BJ (cell line): ENCODE results near the gene SMYD1. TPM values are rescaled to one million over a fixed set of nuclear protein-coding genes. Genes with fewer than 3 reads are reported as not detected.

Experiments used
- CTCF ChIA-PET: fragments of 350-600 bp; formaldehyde crosslinking; extraction: SDS; loops from one replicate; lab custom pipeline; 2021; ENCODE audit warnings: antibody characterized with exemption, inconsistent platforms; lab: Yijun Ruan, JAX
- POLR2A ChIA-PET: fragments of 300-600 bp; sonication (Branson Sonifier 250); formaldehyde crosslinking; extraction: SDS; loops from one replicate; lab custom pipeline; 2021; ENCODE audit warnings: antibody characterized with exemption; lab: Charles Lee
- DNase-seq: peaks from one replicate; pipeline ENCODE4 v3.0.0-alpha.2; 2011; ENCODE audit warnings: low read depth
- H3K27me3 ChIP-seq: 2 replicates; pipeline ENCODE4 v1.6.0; 2011; ENCODE audit warnings: low read length; ENCODE audit not compliant: control insufficient read depth, insufficient read depth
- H3K36me3 ChIP-seq: 2 replicates; pipeline ENCODE4 v1.5.1; 2011; ENCODE audit warnings: low read length; ENCODE audit not compliant: control insufficient read depth, insufficient read depth
- H3K4me3 ChIP-seq: 2 replicates; pipeline ENCODE4 v1.5.1; 2011; ENCODE audit warnings: low read depth, mild to moderate bottlenecking, control low read depth, low read length
- CTCF ChIP-seq: IDR thresholded peaks from 2 replicates; pipeline ENCODE4 v1.5.1; 2011; ENCODE audit warnings: low read depth, mild to moderate bottlenecking, control low read depth, inconsistent platforms, low read length, moderate library complexity; ENCODE audit not compliant: insufficient read depth
- polyA plus RNA-seq: library from polyadenylated mRNA; depleted of rRNA; stranded (reverse); fragments of >200 nt; gene quantifications from 2 replicates; pipeline ENCODE4 v1.2.3, GENCODE V29; 2011

SMYD1 gene
- polyA plus RNA-seq, 1 experiment: not detected

DNA sequence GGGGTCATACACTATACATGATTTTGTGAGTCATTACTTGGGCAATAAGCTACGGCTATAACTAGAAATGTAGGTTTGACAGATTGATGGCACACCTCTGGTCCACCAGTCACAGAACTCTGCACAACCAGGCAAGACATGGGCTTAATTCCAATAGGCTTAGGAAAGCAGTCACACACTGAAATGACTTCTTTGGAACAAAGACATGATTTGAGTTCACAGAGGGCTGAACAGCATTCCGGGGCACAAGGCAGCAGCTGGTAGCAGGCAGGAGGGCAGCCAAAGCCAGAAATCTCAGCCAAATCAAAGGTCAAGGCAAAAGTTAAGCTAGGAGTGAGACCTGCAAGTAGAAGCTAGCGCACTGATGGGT lies 32.8 kb downstream of the SMYD1 start:
- ChIA-PET CTCF (interaction anchor here (1.3 kb wide), 1 partner anchor 40 kb away, joined by 4 read pairs; no protein-coding TSS in a partner anchor), POLR2A (no interaction called here)
- H3K4me3 ChIP-seq: no peak overlapping the region
- no peaks in the 10 kb centered on the region for H3K36me3 ChIP-seq
- TF ChIP-seq CTCF: no peak
- DNase-seq: no peak
- H3K27me3 ChIP-seq: peaks cover 1% of the 10 kb centered on the region

- H3K4me3 ChIP-seq: no peak overlapping the region
- no peaks in the 10 kb centered on the region for H3K27me3 ChIP-seq
- ChIA-PET POLR2A (no interaction called here), CTCF (interaction anchor here (1.2 kb wide), 1 partner anchor 51 kb away, joined by 3 read pairs; no protein-coding TSS in a partner anchor)
- no peak for TF ChIP-seq CTCF
- H3K36me3 ChIP-seq: no peaks in the 10 kb centered on the region
- no peak for DNase-seq
Observed at GRCh38 chr2:88108796-88109195, 41.2 kb downstream of the SMYD1 start.

DNA sequence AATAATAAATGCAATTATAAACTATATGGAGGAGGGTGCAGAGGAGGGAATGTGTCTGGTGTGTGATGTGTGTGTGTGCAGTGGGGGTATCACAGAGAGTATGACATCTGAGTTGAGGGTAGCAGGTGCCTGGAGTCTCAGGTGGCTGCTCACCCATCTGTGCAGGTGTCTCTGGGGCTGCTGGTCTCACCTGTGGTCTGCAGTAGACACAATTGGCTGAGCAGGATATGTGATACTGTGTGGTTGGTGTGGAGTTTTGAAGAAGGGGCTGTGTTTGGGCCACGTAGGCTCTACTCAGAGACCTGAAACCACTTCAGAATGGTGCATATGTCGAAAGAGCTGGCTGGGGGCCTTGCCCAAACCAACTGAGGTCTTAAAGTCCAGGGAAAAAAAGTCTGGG lies 43.2 kb downstream of the SMYD1 start:
- Histone ChIP-seq H3K27me3 (no peaks in the 10 kb centered on the region; the same call in 1 of the 2 replicates), H3K36me3 (no peaks in the 10 kb centered on the region), H3K4me3 (no peak overlapping the region)
- no peak for TF ChIP-seq CTCF
- POLR2A ChIA-PET: no interaction called here
- no peak for DNase-seq
- CTCF ChIA-PET: interaction anchor here (0.8 kb wide), 1 partner anchor 50 kb away, joined by 4 read pairs; no protein-coding TSS in a partner anchor

GRCh38 chr2:88113069-88113468 lies 45.4 kb downstream of the SMYD1 start:
- ChIA-PET CTCF (interaction anchor here (1.7 kb wide), 1 partner anchor 53 kb away, joined by 5 read pairs; no protein-coding TSS in a partner anchor), POLR2A (no interaction called here)
- DNase-seq: no peak
- no peak for TF ChIP-seq CTCF
- H3K36me3 ChIP-seq: no peaks in the 10 kb centered on the region
- H3K4me3 ChIP-seq: no peak overlapping the region
- H3K27me3 ChIP-seq: no peaks in the 10 kb centered on the region; the same call in 1 of the 2 replicates

DNA sequence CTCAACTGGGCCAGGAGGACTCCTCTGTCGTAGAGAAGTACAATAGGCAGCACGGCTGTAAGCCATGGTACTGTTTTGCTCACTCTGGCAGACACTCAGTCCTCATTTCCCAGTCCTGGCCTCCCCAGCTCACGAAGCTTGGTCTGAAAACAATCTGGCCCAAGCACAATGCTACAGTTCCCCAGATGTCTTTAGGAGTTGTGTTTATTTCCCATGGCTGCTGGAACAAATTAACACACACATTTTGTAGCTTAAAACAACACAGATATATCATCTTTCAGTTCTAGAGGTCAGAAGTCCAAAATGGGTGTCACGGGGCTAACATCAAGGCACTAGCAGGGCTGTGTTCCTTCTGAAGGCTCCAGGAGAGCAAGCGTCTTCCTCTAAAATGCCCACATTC lies 47.3 kb downstream of the SMYD1 start:
- ChIA-PET CTCF (interaction anchor here (1.5 kb wide), 1 partner anchor 31 kb away, joined by 4 read pairs; no protein-coding TSS in a partner anchor), POLR2A (no interaction called here)
- TF ChIP-seq CTCF: no peak
- DNase-seq: no peak
- Histone ChIP-seq H3K4me3 (no peak overlapping the region), H3K36me3 (no peaks in the 10 kb centered on the region), H3K27me3 (no peaks in the 10 kb centered on the region; the same call in 1 of the 2 replicates)
